ENCODE measurements around the gene LSM2. TPM values are rescaled to one million over a fixed set of nuclear protein-coding genes. Genes with fewer than 3 reads are reported as not detected.

LSM2 gene
- total RNA-seq, 2 donors from 2014 or later = 122 to 123 TPM

GRCh38 chr6:31785475-31785874 lies 21.3 kb downstream of the LSM2 start:
- Mint-ChIP-seq H3K27me3 (ENCODE audit: low read depth) (no peaks in the 10 kb centered on the region), H3K27ac (no peak overlapping the region), H3K4me1 (ENCODE audit: low read depth) (peaks cover 1% of the 10 kb centered on the region), H3K4me3 (no peak overlapping the region), H3K9me3 (no peaks in the 10 kb centered on the region), H3K36me3 (ENCODE audit: insufficient read depth in 2 of 2) (peaks cover 2 to 21% of the 10 kb centered on the region in 2 donors)
- DNase-seq (no peak), ATAC-seq (replicated peaks in 1 of 2) (no peak)

DNA sequence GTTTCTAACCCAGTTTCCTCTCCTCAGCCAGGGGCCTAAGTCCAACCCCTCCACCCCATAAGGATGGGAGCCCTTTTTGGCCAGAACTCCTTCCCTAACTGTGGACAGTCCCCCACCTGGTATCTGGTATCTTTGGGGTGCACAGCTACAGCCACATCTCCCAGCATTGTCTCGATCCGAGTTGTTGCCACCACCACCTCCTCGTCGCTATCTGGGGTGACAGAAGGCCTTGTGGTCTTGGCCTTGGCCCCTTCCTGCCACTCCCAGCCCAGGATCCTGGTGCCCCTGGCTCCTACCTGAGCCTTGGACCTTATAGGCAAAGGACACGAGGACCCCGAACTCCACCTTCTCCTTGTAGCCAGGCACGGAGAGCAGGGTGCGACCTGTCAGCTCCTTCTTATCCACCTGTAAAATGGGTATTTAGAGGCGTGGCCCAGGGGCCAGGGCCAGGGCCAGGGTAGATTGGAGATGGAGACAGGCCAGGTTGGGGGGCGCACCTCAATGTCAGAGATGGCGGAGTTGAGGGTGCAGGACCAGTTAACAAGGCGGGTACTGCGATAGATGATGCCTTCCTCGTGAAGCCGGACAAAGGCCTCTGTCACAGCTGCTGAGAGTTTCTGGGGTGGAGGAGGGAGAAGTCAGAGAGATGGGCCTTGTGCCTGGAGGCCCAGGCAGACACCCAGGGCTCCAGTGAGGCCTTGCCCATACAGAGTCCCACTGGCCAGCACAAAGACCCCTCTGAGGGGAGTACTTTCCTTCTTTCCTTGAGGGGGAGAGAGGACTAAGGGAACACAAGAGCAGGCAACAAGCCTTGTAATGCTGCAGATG lies 22.5 kb downstream of the LSM2 start:
- Mint-ChIP-seq H3K27me3 (ENCODE audit: low read depth) (no peaks in the 10 kb centered on the region), H3K9me3 (no peaks in the 10 kb centered on the region), H3K4me3 (no peak overlapping the region), H3K36me3 (ENCODE audit: insufficient read depth in 2 of 2) (peaks cover 2 to 15% of the 10 kb centered on the region in 2 donors), H3K27ac (no peak overlapping the region), H3K4me1 (ENCODE audit: low read depth) (no peaks in the 10 kb centered on the region)
- no peak for DNase-seq
- ATAC-seq (replicated peaks in 1 of 2) = no peak

GRCh38 chr6:31782126-31782855 lies 24.5 kb downstream of the LSM2 start:
- Mint-ChIP-seq H3K4me1 (ENCODE audit: low read depth) (peaks cover 7% of the 10 kb centered on the region), H3K4me3 (no peak overlapping the region), H3K36me3 (ENCODE audit: insufficient read depth in 2 of 2) (peaks cover 2 to 12% of the 10 kb centered on the region in 2 donors), H3K27ac (no peak overlapping the region), H3K9me3 (no peaks in the 10 kb centered on the region), H3K27me3 (ENCODE audit: low read depth) (no peaks in the 10 kb centered on the region)
- ATAC-seq (replicated peaks in 1 of 2) = no peak
- no peak for DNase-seq

DNA sequence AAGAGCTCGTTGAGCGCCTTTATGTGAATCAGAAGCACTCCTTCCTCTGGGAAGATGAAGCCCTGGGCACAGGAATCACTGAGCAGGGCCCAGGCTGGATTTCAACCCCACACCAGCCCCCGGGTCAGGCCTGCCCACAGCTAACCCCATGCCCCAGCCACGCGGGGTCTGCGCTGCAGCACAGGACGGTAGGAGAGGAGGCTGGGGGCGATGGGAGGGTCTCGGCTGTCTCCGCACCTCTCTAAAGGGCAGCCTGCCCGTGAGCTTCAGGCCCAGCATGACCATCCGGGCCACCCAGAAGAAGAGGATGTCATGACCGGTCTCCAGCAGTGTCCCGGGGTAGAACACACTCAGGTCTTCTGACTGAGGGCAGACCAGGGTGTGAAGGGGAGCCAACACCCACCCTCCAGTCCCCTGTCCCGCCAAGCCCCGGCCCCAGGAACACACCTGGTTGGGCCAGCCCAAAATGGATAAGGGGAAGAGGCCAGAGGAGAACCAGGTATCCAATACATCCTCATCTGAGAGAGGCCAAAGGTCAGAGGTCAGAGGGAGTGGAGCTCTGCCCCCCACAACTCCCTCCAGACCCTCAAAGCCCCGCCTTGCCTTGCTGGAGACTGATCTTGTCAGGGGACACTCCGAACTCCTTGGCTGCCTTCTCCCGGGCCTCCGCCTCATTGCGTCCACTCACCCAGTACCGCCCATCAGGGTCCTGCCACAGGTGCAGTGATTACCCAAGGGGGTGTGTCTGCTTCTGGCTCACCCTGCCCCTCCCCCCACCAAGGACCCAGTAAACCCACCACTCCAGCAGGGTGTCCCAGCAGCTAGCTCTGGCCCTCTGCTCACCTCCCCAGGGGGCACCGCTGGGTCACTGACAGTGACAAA lies 25.3 kb downstream of the LSM2 start:
- H3K36me3 Mint-ChIP-seq (ENCODE audit: insufficient read depth in 2 of 2) = peaks cover 2 to 12% of the 10 kb centered on the region in 2 donors

DNA sequence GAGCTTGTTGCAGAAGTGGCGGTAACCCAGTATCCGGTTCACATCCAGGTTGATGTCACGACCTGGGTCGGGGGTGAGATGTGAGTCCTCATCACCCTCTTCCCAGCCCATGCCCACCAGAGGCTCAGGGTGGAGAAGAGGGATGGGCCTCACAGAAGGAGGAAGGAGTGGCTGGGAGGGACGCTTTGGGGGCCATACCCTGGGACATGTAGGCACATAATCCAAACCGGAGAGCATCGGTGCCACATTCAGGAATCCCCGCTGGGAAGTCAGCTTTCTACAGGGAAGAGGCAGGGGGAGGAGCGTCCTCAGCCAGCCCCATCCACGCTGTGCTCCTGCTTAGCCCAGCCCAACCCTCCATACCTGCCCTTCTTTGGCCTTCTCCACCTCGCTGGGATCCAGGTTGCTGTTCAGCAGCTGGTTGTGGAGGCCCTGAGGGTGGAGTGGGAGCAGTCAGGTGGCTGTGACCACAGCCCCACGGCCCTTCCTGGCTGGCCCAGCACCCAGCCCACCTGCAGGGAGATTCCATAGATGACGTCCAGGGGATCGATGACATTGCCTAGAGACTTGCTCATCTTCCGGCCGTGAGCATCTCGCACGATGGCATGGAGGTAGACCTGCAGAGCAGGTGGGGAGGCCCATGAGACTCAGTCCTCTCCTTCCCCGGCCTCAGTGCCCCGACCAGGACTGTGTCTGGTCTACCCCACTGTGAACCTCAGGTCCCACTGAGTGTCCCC lies 26.1 kb downstream of the LSM2 start:
- peaks cover 20% of the 10 kb centered on the region for H3K4me1 Mint-ChIP-seq (ENCODE audit: low read depth)
- no peaks in the 10 kb centered on the region for H3K27me3 Mint-ChIP-seq (ENCODE audit: low read depth)
- H3K4me3 Mint-ChIP-seq = no peak overlapping the region
- ATAC-seq (replicated peaks in 1 of 2) (no peak), DNase-seq (no peak)
- H3K9me3 Mint-ChIP-seq = no peaks in the 10 kb centered on the region
- H3K27ac Mint-ChIP-seq = no peak overlapping the region
- H3K36me3 Mint-ChIP-seq (ENCODE audit: insufficient read depth in 2 of 2) = peaks cover 2 to 11% of the 10 kb centered on the region in 2 donors

More for the DNA sequence above, 25.3 kb downstream of the LSM2 start:
- H3K27me3 Mint-ChIP-seq (ENCODE audit: low read depth) = no peaks in the 10 kb centered on the region
- peaks cover 16% of the 10 kb centered on the region for H3K4me1 Mint-ChIP-seq (ENCODE audit: low read depth)
- H3K4me3 Mint-ChIP-seq = no peak overlapping the region
- no peak for DNase-seq
- no peak overlapping the region for H3K27ac Mint-ChIP-seq
- no peaks in the 10 kb centered on the region for H3K9me3 Mint-ChIP-seq
- no peak for ATAC-seq (replicated peaks in 1 of 2)

GRCh38 chr6:31779908-31780307 lies 26.9 kb downstream of the LSM2 start:
- H3K27ac Mint-ChIP-seq = no peak overlapping the region
- H3K9me3 Mint-ChIP-seq = no peaks in the 10 kb centered on the region
- peaks cover 2 to 11% of the 10 kb centered on the region in 2 donors for H3K36me3 Mint-ChIP-seq (ENCODE audit: insufficient read depth in 2 of 2)
- H3K4me1 Mint-ChIP-seq (ENCODE audit: low read depth) = peaks cover 24% of the 10 kb centered on the region
- H3K27me3 Mint-ChIP-seq (ENCODE audit: low read depth) = no peaks in the 10 kb centered on the region
- H3K4me3 Mint-ChIP-seq = no peak overlapping the region
- ATAC-seq (replicated peaks in 1 of 2) (no peak), DNase-seq (no peak)

GRCh38 chr6:31778999-31779885 lies 27.5 kb downstream of the LSM2 start:
- ATAC-seq (replicated peaks in 1 of 2) (no peak), DNase-seq (no peak)
- H3K27ac Mint-ChIP-seq = no peak overlapping the region
- no peak overlapping the region for H3K4me3 Mint-ChIP-seq
- no peaks in the 10 kb centered on the region for H3K9me3 Mint-ChIP-seq
- peaks cover 25% of the 10 kb centered on the region for H3K4me1 Mint-ChIP-seq (ENCODE audit: low read depth)
- peaks cover 0 to 11% of the 10 kb centered on the region in 2 donors for H3K36me3 Mint-ChIP-seq (ENCODE audit: insufficient read depth in 2 of 2)
- no peaks in the 10 kb centered on the region for H3K27me3 Mint-ChIP-seq (ENCODE audit: low read depth)

DNA sequence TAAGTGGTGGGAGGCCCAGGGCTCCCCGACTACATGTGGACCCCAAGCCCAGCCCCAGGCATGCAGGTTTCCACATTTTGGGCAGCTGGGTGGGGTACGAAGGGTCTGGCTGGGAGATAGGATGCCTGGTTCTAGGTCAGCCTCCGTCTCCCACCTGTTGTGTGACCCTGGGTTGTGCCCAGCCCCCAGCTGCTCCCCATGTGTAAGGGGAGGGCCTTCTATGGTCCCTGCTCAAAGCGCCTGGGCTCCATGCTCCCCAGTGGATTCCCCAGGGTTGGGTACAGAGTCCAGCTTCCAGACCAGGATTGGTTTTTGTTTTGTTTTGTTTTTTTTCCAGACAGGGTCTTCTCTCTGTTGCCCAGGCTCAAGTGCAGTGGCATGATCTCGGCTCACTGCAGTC lies 28.6 kb downstream of the LSM2 start:
- Mint-ChIP-seq H3K27ac (no peak overlapping the region), H3K4me1 (ENCODE audit: low read depth) (peaks cover 33% of the 10 kb centered on the region), H3K4me3 (no peak overlapping the region), H3K9me3 (no peaks in the 10 kb centered on the region), H3K27me3 (ENCODE audit: low read depth) (no peaks in the 10 kb centered on the region), H3K36me3 (ENCODE audit: insufficient read depth in 2 of 2) (peaks cover 0 to 7% of the 10 kb centered on the region in 2 donors)
- DNase-seq (no peak), ATAC-seq (replicated peaks in 1 of 2) (no peak)

DNA sequence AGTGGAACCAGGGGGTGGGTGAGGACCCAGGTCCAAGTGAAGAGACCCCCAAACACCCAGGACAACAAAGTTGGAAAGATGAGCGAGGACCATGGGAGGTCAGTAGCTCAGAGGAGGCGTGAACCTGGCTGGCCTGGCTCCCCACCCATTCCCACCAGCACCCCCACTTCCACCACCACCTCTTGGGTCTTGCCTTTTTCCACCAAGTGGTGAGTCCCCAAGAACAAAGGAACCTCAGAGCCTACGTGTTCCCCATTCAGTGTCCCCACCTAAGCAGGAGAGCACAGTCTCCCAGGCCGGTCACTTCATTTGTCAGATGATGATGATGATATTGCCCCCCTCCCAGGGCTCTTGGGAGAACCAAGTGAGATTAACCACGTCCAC lies 29.1 kb downstream of the LSM2 start:
- H3K9me3 Mint-ChIP-seq = no peaks in the 10 kb centered on the region
- DNase-seq (no peak), ATAC-seq (replicated peaks in 1 of 2) (no peak)
- H3K27me3 Mint-ChIP-seq (ENCODE audit: low read depth) = no peaks in the 10 kb centered on the region
- peaks cover 0 to 3% of the 10 kb centered on the region in 2 donors for H3K36me3 Mint-ChIP-seq (ENCODE audit: insufficient read depth in 2 of 2)
- H3K27ac Mint-ChIP-seq = no peak overlapping the region
- H3K4me1 Mint-ChIP-seq (ENCODE audit: low read depth) = peaks cover 38% of the 10 kb centered on the region
- no peak overlapping the region for H3K4me3 Mint-ChIP-seq

DNA sequence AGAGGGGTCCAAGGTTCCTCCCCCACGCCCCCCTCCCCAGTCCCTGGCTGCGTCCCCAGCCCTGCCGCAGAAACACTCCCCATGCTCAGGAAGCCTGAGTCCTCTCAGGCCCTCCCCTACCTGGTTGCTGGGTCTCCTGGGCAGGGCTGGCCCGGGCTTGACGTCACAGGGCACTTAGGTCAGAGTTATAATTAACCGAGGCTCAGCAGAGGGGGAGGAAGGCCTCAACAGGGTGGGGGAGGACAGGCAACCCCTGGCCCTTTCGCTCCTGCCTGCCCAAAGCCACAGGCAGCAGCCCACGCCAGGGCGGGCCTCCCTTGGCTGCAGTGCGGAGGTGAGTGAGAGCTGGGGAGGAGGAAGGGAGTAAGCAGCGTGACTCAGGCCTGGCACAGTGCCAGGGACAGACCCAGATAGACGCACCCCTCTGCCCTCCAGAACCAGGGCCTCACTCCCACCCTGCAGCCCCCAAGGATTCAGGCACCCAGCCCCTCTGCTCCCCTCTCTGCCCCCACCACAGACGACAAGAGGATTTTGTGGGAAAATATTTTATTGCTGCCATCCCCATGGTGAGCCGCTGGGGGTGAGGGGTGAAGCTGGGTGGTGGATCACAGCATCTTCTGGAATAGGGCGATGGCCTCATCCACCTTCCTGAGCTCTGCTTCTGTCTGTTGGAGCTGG lies 29.6 kb downstream of the LSM2 start, which contains the start of gene VWA7:
Gene VWA7, minus strand, starts transcription at position 340 of the 678 bp plus-strand sequence. CDS start 549 bp downstream, outside the sequence.
- Mint-ChIP-seq H3K27ac (peak within 1 kb of the TSS; percentile 85), H3K27me3 (ENCODE audit: low read depth) (no peaks in the 10 kb centered on the region), H3K36me3 (ENCODE audit: insufficient read depth in 2 of 2) (peaks cover 0 to 3% of the 10 kb centered on the region in 2 donors), H3K9me3 (no peaks in the 10 kb centered on the region), H3K4me1 (ENCODE audit: low read depth) (peaks cover 43% of the 10 kb centered on the region), H3K4me3 (peak within 1 kb of the TSS; percentile 64)
- ATAC-seq (replicated peaks in 1 of 2) = peak; percentile 95
- peak; percentile 85 to 87 for DNase-seq

GRCh38 chr6:31776485-31776988 lies 30.2 kb downstream of the LSM2 start:
- H3K36me3 Mint-ChIP-seq (ENCODE audit: insufficient read depth in 2 of 2) = peaks cover 0 to 3% of the 10 kb centered on the region in 2 donors
- H3K4me1 Mint-ChIP-seq (ENCODE audit: low read depth) = peaks cover 48% of the 10 kb centered on the region
- H3K4me3 Mint-ChIP-seq = peak overlapping the region; percentile 11 to 64
- DNase-seq (no peak), ATAC-seq (replicated peaks in 1 of 2) (no peak)
- peak overlapping the region; percentile 85 for H3K27ac Mint-ChIP-seq
- no peaks in the 10 kb centered on the region for H3K9me3 Mint-ChIP-seq
- no peaks in the 10 kb centered on the region for H3K27me3 Mint-ChIP-seq (ENCODE audit: low read depth)

Measured in activated T-cell treated with anti-CD3 and anti-CD28 coated beads, Interleukin-2, amount 50 U/mL, for 72 hours (primary cell).